HG03575 (cell line): ENCODE data around the gene GALNT8.

Experiments
- ATAC-seq: cut with Tn5 transposase; IDR thresholded peaks from one replicate; pipeline ENCODE4 v1.9.1; 2021; ENCODE audit not compliant: unreplicated experiment, insufficient number of reproducible peaks, low FRiP score; ENCODE audit errors: extremely low read depth

The GALNT8 gene

GRCh38 chr12:4789776-4790175 lies 69.6 kb downstream of the GALNT8 start:
- ATAC-seq: no peak

DNA sequence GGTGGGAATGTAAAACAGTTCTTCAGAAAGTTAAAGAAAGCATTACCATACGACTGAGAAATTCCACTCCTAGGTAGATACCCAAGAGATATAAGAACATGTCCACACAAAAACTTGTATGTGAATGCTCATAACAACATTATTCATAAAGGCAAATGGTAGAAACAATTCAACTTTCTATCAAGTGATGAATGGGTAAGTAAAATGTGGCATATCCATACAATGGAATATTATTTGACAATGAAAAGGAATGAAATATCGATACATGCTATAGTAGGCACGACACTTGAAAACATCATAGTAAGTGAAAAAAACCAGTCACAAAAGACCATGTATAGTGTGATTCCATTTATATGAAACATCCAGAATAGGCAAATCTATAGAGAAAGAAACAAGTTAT lies 71.3 kb downstream of the GALNT8 start:
- ATAC-seq: no peak

GRCh38 chr12:4794491-4794890 lies 74.3 kb downstream of the GALNT8 start:
- no peak for ATAC-seq

GRCh38 chr12:4796216-4796615 lies 76.0 kb downstream of the GALNT8 start:
- ATAC-seq: no peak

DNA sequence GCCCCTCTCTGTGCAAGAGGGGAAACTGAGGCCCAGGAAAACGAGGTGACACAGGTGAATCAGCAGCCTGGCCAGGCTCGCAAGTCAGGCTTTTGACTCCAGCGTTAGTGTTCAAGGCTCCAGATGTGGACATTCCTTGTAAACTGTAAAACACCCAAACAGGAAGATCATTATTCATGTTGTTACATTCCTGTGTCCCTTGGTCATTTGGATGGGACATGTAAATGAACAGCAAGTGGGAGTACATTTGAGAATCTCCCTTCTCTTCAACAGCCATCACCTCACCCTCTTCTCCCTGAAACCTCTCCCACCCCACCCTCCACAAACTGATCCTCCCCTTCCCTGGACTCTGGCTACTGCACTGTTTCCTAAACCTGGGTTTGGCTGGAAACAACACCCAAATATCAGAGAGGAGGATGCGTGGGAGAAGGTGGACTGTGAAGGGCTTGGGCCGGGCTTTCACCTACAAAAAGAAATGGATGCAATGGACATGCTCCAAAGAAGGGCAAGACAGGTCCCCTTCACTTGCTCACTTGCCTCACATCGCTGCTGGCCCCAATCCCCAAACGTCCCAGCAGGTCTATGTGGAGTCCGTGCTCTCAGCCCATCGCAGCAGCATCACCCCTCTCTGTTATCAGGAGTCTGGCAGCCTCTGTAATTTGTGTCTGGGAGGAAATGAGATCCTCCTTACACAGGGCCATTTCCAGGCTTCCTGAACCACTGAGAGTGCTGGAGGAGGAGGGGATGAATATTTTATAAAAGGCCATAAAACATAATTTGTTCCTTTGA lies 76.7 kb downstream of the GALNT8 start:
- ATAC-seq: no peak

DNA sequence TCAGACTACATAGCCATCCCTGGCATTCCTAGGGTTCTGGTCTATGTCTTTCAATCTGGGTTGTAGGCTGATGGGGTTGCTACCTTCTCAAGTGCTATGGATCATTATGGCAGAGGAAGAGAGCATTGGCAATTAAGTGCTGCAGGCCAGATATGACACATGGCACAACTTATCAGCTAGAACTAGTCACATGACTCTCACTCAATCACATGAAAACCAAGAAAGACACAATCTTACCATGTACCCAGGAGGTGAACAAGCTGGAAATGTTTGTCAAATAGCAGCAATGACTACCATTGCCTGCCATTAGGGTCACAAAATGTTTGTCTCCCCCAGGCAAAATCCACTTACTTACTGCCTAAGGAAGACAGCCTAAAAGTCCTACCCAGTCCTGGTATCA lies 80.4 kb downstream of the GALNT8 start:
- no peak for ATAC-seq

DNA sequence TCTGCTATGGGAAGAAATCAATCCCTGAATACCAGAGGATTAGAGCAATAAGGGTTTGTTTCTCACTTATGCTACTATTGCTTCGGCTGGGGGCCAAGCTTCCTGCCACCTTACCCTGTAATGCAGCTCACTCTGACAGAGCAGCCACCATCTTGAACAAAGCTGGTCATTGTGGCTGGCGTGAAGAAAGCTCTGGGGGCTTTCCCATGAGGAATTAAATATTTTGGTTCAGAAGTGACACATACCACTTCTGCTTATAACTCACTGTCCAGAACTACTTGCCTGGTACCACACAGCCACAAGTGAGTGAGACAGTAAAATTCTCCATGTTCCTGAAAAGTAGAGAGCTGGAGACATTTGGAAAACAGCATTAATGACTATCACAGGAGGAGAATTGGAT lies 82.6 kb downstream of the GALNT8 start:
- no peak for ATAC-seq

DNA sequence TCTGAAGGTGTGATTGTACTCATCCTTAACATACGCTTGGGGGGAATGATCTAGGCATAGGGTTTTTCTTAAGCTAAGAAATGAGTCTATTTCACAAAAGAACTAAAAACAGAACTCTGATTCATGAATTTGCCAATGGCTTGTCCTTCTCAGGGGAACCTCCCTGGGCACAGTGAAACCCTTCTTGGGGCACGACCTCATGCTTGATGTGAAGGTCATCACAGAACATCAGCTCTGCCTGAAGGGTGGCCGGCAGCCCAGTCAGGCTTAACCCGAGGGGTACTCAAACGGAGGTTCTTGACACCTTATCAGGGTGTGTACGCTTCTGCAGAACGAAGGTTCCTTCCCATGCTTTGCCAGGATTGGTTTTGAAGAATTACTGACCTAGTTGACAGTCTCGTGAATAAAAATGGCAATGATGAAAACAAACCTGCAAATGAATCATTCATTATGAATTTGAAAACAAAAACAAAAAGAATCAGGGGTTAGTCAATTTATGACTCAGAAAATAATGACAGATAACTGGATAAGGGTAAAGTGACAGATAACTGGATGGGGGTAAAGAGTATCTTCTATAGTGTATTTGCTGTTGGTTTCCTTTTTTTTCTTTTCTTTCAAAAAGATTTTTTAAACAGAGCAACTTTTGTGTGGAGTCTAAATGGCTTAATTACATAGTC lies 86.4 kb downstream of the GALNT8 start:
- no peak for ATAC-seq

- no peak for ATAC-seq
Observed at GRCh38 chr12:4807116-4807783, 87.0 kb downstream of the GALNT8 start.

- no peak for ATAC-seq
Observed at GRCh38 chr12:4807813-4808212, 87.6 kb downstream of the GALNT8 start.

DNA sequence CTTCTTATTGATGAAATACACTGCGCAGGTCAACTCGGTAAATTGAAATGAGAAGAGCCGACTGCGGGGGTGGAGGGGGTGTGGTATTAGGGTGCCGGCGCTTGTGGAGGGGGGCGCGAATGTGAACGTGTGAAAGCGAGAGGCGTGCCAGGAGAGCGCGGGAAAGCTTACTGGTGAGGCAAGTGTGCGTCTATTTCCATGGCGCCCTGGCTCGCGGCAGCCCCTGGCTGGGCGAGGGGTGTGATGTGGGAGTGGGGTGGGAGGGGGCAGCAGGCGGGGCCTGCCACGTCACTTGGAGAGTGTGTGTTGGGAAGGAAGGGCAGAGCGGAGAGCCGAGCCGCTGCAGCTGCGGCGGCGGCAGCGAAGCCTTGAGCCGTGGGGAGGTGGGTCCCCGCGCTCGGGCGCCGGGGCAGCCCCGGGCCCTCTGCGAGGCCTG lies 88.8 kb downstream of the GALNT8 start:
- no peak for ATAC-seq

- ATAC-seq: no peak
Observed at GRCh38 chr12:4809449-4810218, 89.4 kb downstream of the GALNT8 start.

DNA sequence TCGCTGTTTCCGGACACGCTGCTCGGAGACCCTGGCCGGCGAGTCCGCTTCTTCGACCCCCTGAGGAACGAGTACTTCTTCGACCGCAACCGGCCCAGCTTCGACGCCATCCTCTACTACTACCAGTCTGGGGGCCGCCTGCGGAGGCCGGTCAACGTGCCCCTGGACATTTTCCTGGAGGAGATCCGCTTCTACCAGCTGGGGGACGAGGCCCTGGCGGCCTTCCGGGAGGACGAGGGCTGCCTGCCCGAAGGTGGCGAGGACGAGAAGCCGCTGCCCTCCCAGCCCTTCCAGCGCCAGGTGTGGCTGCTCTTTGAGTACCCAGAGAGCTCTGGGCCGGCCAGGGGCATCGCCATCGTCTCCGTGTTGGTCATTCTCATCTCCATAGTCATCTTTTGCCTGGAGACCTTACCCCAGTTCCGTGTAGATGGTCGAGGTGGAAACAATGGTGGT lies 90.0 kb downstream of the GALNT8 start:
- ATAC-seq: no peak

DNA sequence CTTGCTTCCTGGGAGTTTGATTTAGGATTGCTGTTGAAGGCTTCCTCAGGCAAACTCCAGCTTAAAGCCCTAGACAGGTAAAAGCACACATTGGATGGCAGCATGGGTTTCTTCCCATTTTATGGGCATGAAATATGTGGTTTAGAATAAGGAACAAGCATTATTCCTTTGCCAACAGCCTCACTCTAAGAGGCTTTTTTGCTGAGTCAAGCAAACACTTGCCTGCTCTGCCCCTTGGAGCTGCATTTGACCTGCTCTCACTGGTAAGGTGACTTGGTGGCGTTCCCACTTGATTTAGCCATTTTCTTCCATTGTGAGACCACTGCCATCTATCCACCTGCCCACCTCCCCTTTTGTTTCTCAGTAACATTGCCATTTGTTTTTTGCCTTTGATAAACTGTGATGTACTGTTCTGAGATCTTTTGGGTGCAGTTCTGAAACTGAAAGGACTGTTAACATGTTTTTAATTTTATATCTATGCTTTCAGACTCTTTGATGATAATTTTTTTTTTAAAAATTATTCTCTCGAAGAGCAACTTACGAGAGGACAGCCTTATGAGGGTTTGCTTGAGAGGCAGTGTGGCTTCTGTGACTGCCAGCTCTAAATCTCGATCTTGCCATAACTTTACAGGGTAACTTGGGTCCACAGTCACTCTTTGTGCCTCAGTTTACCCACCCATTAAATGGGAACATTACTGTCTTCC lies 92.6 kb downstream of the GALNT8 start:
- no peak for ATAC-seq

DNA sequence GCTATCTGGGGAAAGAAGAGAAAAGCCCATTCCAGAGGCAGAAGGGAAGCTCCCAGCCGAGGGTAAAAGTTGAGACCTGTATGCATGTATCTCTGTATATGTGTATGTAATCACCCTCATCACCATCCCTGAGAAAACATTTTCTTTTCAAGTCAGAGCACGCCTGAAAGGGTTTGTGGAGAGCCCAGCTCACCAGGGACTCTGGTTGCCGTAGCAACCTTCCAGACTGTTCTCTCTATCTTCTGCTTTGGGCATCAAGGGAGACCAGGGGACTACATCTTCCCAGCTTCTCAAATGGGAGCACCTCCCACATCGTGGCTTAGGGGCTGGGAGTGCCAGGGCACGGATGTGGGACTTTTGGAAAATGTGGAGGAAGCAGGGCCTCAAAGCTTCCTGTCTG lies 93.5 kb downstream of the GALNT8 start:
- ATAC-seq: no peak

GRCh38 chr12:4814485-4814884 lies 94.3 kb downstream of the GALNT8 start:
- no peak for ATAC-seq

DNA sequence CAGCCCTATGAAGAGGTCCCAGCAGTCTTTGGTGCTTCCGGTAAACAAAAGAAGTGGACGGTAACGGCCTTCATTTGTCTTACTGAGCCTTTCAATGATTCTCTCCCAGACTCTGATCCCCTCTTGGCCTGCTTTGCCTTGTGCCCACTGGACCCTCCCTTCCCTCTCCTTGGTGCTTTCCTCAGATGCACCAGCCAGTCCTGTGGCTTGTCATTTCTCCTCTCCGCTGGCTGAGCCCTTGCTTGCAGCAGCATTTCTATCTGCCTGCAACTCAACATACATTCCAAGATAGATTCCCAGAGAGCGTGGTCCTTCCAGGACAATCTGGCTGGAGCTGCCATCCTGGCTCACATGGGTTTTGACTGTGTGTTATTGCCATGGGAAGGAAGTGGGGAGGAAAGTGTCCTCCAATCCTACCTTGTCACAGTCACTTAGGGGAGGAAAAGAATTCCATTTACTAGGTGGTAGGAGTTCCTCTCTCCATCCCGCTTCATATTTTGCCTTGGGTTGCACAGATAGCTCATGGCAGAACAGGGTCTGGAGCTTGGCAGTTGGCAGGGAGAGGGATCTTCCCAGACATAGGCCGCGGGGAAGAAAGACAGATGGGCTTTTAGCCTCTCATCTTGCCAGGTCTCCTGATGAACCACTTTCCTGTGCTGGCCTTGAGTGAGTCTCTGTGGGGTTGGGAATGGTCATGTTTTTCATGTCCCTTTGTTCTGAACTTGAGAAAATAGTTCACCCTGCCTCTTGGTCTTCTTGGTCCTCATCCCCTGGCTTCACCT lies 96.7 kb downstream of the GALNT8 start:
- no peak for ATAC-seq

- ATAC-seq: no peak
Observed at GRCh38 chr12:4817880-4818279, 97.7 kb downstream of the GALNT8 start.
